Spinal cord (tissue), 10 donors: ENCODE results near the gene PLCD3. TPM values are rescaled to one million over a fixed set of nuclear protein-coding genes. Genes with fewer than 3 reads are reported as not detected.

Experiments
- DNase-seq, 6 donors: peaks; one replicate each; pipeline versions ENCODE4 v3.0.0 to v3.0.0-alpha.2; 2013 to 2015; ENCODE audit warnings: low spot score in 6 of 6, low read depth in 4 of 6
- H3K27ac ChIP-seq: one replicate; pipeline ENCODE4 v1.5.1; 2013; ENCODE audit warnings: low read depth, low read length, control low read depth
- H3K27me3 ChIP-seq: one replicate; pipeline ENCODE4 v1.6.1; 2013; ENCODE audit warnings: low read length; ENCODE audit not compliant: control insufficient read depth, insufficient read depth
- H3K36me3 ChIP-seq: one replicate; pipeline ENCODE4 v1.6.1; 2013; ENCODE audit warnings: low read length; ENCODE audit not compliant: control insufficient read depth, insufficient read depth
- H3K4me1 ChIP-seq: one replicate; pipeline ENCODE4 v1.6.1; 2013; ENCODE audit warnings: low read length; ENCODE audit not compliant: control insufficient read depth, insufficient read depth
- H3K4me3 ChIP-seq: one replicate; pipeline ENCODE4 v1.5.1; 2013; ENCODE audit warnings: low read depth, low read length, control low read depth
- H3K9me3 ChIP-seq: one replicate; pipeline ENCODE4 v1.6.1; 2013; ENCODE audit warnings: low read length; ENCODE audit not compliant: control insufficient read depth, insufficient read depth
- WGBS: methylation state at CpG from one replicate; pipeline ENCODE4 v1.1.5; 2013; ENCODE audit warnings: missing lambda C conversion rate; ENCODE audit not compliant: insufficient coverage; 5-methylcytosine and 5-hydroxymethylcytosine counted together
- polyA plus RNA-seq, 2 donors: library from polyadenylated mRNA; unstranded; fragments of 120-200 nt; gene quantifications; one replicate each; pipeline ENCODE4 v1.2.1, GENCODE V29; 2013; ENCODE audit not compliant: insufficient read length in 2 of 2
- total RNA-seq, 2 donors: library from RNA; depleted of rRNA in 1 of 2; stranded (reverse); fragments of 120-200 nt in 1 of 2; fragments of >200 nt in 1 of 2; gene quantifications; one replicate each; pipeline versions ENCODE4 v1.2.3 to v1.2.4, GENCODE V29; 2013 to 2014
- donor health status: healthy.

The PLCD3 gene
- total and polyA plus RNA-seq, 4 donors, result 20.1 to 115 (median 82.7) TPM

DNA sequence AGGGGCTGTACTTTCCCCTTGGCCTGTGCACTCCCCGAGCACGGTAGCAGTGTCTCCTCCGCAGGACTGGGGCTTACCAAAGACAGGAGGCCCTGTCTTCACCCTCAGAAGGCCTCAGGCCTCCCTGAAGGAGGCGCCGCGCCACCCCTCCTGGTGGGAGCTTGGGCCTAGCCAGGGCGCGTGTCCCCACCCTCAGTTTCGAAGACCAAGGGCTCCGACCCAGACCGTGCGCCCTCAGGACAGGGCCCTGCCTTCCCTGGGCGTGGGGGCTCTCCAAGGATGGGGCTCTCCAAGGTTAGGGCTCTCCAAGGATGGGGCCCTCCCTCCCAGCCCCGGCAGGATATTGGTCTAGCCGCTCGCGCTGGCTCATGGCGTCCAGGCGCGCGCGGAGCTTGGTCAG, 11.8 kb downstream of the PLCD3 start:
- H3K27me3 ChIP-seq, result no peaks in the 10 kb centered on the region
- no peaks in the 10 kb centered on the region for H3K4me1 ChIP-seq
- no peak overlapping the region for H3K4me3 ChIP-seq
- no peaks in the 10 kb centered on the region for H3K9me3 ChIP-seq
- 79% methylated on average over 22 of the region's 22 CpGs for WGBS
- DNase-seq, result no peak
- peaks cover 52% of the 10 kb centered on the region for H3K36me3 ChIP-seq
- no peak overlapping the region for H3K27ac ChIP-seq

DNA sequence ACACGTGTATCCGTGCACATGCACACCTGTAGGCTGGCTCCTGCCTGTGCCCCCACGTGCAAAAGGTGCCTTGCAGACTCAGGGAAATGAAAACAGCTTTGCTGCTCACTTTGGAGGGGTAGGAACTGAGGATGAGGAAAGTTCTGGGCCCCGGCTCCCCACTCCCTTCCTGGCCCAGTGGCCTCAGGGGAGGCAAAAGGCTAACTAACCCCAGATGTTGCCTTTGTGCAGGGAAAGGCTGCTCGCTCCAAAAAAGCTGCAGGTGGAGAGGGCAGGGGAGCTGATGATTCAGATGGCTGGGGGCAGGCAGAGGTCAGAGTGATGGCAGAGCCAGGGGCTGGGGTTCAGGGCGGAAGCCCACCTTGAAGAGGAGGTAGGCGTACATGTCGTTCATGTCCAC, 12.4 kb downstream of the PLCD3 start:
- DNase-seq, result no peak
- 93% methylated on average over 7 of the region's 8 CpGs for WGBS
- H3K4me1 ChIP-seq, result peaks cover under 1% of the 10 kb centered on the region

GRCh38 chr17:45118691-45119090, 13.6 kb downstream of the PLCD3 start:
- Histone ChIP-seq H3K36me3 (peaks cover 66% of the 10 kb centered on the region), H3K9me3 (no peaks in the 10 kb centered on the region), H3K4me3 (no peak overlapping the region), H3K27me3 (no peaks in the 10 kb centered on the region), H3K27ac (no peak overlapping the region), H3K4me1 (peaks cover 5% of the 10 kb centered on the region)
- WGBS, result 93% methylated on average over 20 of the region's 23 CpGs
- DNase-seq, result no peak

More for the DNA sequence above, 12.4 kb downstream of the PLCD3 start:
- no peak overlapping the region for H3K4me3 ChIP-seq
- H3K27ac ChIP-seq, result no peak overlapping the region
- no peaks in the 10 kb centered on the region for H3K9me3 ChIP-seq
- peaks cover 56% of the 10 kb centered on the region for H3K36me3 ChIP-seq
- no peaks in the 10 kb centered on the region for H3K27me3 ChIP-seq

GRCh38 chr17:45117848-45118646, 14.3 kb downstream of the PLCD3 start:
- Histone ChIP-seq H3K36me3 (peaks cover 71% of the 10 kb centered on the region), H3K27ac (no peak overlapping the region), H3K4me3 (no peak overlapping the region), H3K9me3 (no peaks in the 10 kb centered on the region), H3K4me1 (peaks cover 11% of the 10 kb centered on the region), H3K27me3 (no peaks in the 10 kb centered on the region)
- WGBS, result 89% methylated on average over 11 of the region's 20 CpGs
- no peak for DNase-seq

- Histone ChIP-seq H3K4me1 (peaks cover 18% of the 10 kb centered on the region), H3K27ac (no peak overlapping the region), H3K27me3 (no peaks in the 10 kb centered on the region), H3K36me3 (peaks cover 78% of the 10 kb centered on the region), H3K9me3 (no peaks in the 10 kb centered on the region), H3K4me3 (no peak overlapping the region)
- DNase-seq, result no peak
- WGBS, result 78% methylated on average over 3 of the region's 4 CpGs
Observed at GRCh38 chr17:45117334-45117733, 15.0 kb downstream of the PLCD3 start.

DNA sequence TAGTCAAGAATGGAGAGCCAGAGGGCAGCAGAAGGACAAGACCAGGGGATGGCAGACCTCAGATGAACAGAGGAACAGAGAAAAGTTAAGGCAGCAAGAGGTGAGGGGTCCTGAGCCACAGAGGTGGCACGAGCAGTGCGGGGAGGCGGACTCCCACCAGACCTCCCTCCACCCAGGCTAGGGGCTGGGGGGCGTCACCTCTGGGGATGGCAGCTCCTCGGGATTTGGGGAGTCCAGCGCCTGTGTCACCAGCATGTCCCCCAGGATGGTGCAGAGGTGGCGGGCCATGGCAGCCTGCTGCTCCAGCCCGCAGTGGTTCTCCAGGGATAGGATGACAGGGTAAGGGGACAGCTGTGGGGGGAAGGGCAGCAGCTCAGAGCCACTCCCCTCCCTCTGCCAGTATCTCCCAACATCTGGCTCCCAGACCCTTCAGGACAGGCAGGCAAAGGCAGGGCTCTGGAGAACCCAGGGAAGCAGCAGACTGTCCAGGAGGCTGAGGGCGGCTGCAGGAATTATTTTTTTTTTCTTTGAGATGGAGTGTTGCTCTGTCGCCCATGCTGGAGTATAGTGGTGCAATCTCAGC, 15.8 kb downstream of the PLCD3 start:
- DNase-seq, result no peak
- Histone ChIP-seq H3K36me3 (peaks cover 82% of the 10 kb centered on the region), H3K27me3 (no peaks in the 10 kb centered on the region), H3K27ac (no peak overlapping the region), H3K4me1 (peaks cover 26% of the 10 kb centered on the region), H3K4me3 (no peak overlapping the region), H3K9me3 (no peaks in the 10 kb centered on the region)
- WGBS, result 90% methylated on average over 6 of the region's 10 CpGs

GRCh38 chr17:45115871-45116270, 16.4 kb downstream of the PLCD3 start:
- Histone ChIP-seq H3K36me3 (peaks cover 79% of the 10 kb centered on the region), H3K4me1 (peaks cover 32% of the 10 kb centered on the region), H3K4me3 (no peak overlapping the region), H3K9me3 (no peaks in the 10 kb centered on the region), H3K27ac (no peak overlapping the region), H3K27me3 (no peaks in the 10 kb centered on the region)
- WGBS, result 78% methylated on average over 7 of the region's 11 CpGs
- DNase-seq, result no peak

- 74% methylated on average over 22 of the region's 26 CpGs for WGBS
Observed at GRCh38 chr17:45115015-45115625, 17.2 kb downstream of the PLCD3 start.

GRCh38 chr17:45114117-45114932, 18.0 kb downstream of the PLCD3 start:
- Histone ChIP-seq H3K4me1 (peaks cover 47% of the 10 kb centered on the region), H3K9me3 (no peaks in the 10 kb centered on the region), H3K27ac (no peak overlapping the region), H3K27me3 (no peaks in the 10 kb centered on the region), H3K4me3 (no peak overlapping the region), H3K36me3 (peaks cover 66% of the 10 kb centered on the region)
- WGBS, result 68% methylated on average over 15 of the region's 19 CpGs
- no peak for DNase-seq

More at GRCh38 chr17:45115015-45115625, 17.2 kb downstream of the PLCD3 start:
- DNase-seq, result no peak
- H3K27me3 ChIP-seq, result no peaks in the 10 kb centered on the region
- no peak overlapping the region for H3K27ac ChIP-seq
- no peaks in the 10 kb centered on the region for H3K9me3 ChIP-seq
- no peak overlapping the region for H3K4me3 ChIP-seq
- H3K4me1 ChIP-seq, result peaks cover 40% of the 10 kb centered on the region
- peaks cover 74% of the 10 kb centered on the region for H3K36me3 ChIP-seq
